ENCODE data around the gene CD63.

The CD63 gene

GRCh38 chr12:55675666-55676065 is 53.1 kb downstream of the CD63 start:
- Histone ChIP-seq H3K4me2 (ENCODE audit: low read length) (no peak overlapping the region), H3K36me3 (ENCODE audit: control insufficient read depth, insufficient read depth, low read length) (no peaks in the 10 kb centered on the region), H3K4me1 (no peaks in the 10 kb centered on the region), H3K79me2 (no peaks in the 10 kb centered on the region), H3K27ac (no peak overlapping the region), H3K9ac (no peak overlapping the region), H3K9me3 (ENCODE audit: control insufficient read depth, low read length) (no peaks in the 10 kb centered on the region), H2AFZ (no peak overlapping the region), H3K4me3 (ENCODE audit: low read depth, low read length) (no peak overlapping the region), H3K27me3 (ENCODE audit: control insufficient read depth, insufficient read depth, low read length) (no peaks in the 10 kb centered on the region)
- TF ChIP-seq CTCF (IDR thresholded peaks at IDR 0.05): no peak

Data from parathyroid adenoma (tissue), 2 donors.